A673 (cell line): ENCODE results near the gene NRG3.

Source experiments
- CTCF ChIP-seq: fragments of 300-800, 200-600 bp; sonication (generic); conservative IDR thresholded peaks from 2 replicates; pipeline ENCODE4 v1.5.1; 2017; ENCODE audit warnings: low read depth, mild to moderate bottlenecking, antibody characterized with exemption, low read length, moderate library complexity, mixed read lengths
- EZH2 ChIP-seq: fragments of 200-600 bp; sonication (generic); IDR thresholded peaks from 2 replicates; pipeline ENCODE4 v1.6.1; 2017; ENCODE audit warnings: borderline replicate concordance, low read depth, mild to moderate bottlenecking, mixed read lengths, antibody characterized with exemption, low read length; ENCODE audit not compliant: poor library complexity, severe bottlenecking

DNA sequence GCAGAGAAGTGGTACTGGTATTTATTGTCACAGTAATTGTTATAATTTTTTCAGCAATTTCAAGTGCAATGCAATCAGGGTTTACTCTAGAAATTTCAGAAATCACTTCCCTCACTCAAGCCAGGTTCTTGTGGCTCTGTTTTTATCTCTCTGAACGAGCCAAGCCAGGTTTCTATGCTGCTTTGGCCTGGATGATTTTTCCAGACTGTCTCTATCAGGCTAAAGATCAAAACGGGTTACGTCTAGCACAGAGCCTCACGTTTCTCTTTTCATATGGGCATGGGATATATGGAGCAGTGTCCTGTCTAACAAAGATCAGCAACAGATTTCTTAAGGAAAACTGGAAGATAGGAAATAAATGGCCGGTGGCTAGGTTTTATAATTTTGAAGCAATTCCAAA, 1105.3 kb downstream of the NRG3 start:
- TF ChIP-seq CTCF, result no peak
- TF ChIP-seq EZH2, result no peak
